Smooth muscle cell (in vitro differentiated cells): Measurements from ENCODE around the gene GDI2. TPM values are rescaled to one million over a fixed set of nuclear protein-coding genes. Genes with fewer than 3 reads are reported as not detected.

Experiments
- DNase-seq: peaks from one replicate; lab custom pipeline; 2025; ENCODE audit not compliant: unreplicated experiment; lab: John Stamatoyannopoulos, UW
- H2AFZ ChIP-seq: fragments of 200-600 bp; sonication (generic); 2 replicates; pipeline ENCODE4 v1.6.0; 2016; ENCODE audit warnings: antibody characterized with exemption, low read depth, mild to moderate bottlenecking
- H3F3A ChIP-seq: fragments of 200-600 bp; sonication (generic); 2 replicates; pipeline ENCODE4 v1.6.0; 2017; ENCODE audit warnings: antibody characterized with exemption, low read depth
- H3K27ac ChIP-seq: fragments of 200-600 bp; sonication (generic); 2 replicates; pipeline ENCODE4 v1.5.1; 2016; ENCODE audit warnings: low read depth, mild to moderate bottlenecking
- H3K27me3 ChIP-seq: fragments of 200-600 bp; sonication (generic); 2 replicates; pipeline ENCODE4 v1.6.1; 2016; ENCODE audit warnings: low read depth, mild to moderate bottlenecking
- H3K36me3 ChIP-seq: fragments of 200-600 bp; sonication (generic); 2 replicates; pipeline ENCODE4 v1.5.1; 2016; ENCODE audit warnings: low read depth
- H3K4me1 ChIP-seq: fragments of 200-600 bp; sonication (generic); 2 replicates; pipeline ENCODE4 v1.5.1; 2016; ENCODE audit warnings: low read depth
- H3K4me2 ChIP-seq: fragments of 200-600 bp; sonication (generic); 2 replicates; pipeline ENCODE4 v1.6.0; 2016; ENCODE audit warnings: mild to moderate bottlenecking
- H3K4me3 ChIP-seq: fragments of 200-600 bp; sonication (generic); 2 replicates; pipeline ENCODE4 v1.5.1; 2016; ENCODE audit warnings: mild to moderate bottlenecking
- H3K79me2 ChIP-seq: fragments of 200-600 bp; sonication (generic); 2 replicates; pipeline ENCODE4 v1.6.0; 2016; ENCODE audit warnings: low read depth, mild to moderate bottlenecking
- H3K9ac ChIP-seq: fragments of 200-600 bp; sonication (generic); 2 replicates; pipeline ENCODE4 v1.6.0; 2016; ENCODE audit warnings: low read depth
- H3K9me3 ChIP-seq: fragments of 200-600 bp; sonication (generic); replicated peaks from 2 replicates; pipeline ENCODE4 v1.5.1; 2016; ENCODE audit warnings: low read depth
- H4K20me1 ChIP-seq: fragments of 200-600 bp; sonication (generic); 2 replicates; pipeline ENCODE4 v1.6.0; 2016; ENCODE audit warnings: low read depth
- WGBS: methylation state at CpG from one replicate; pipeline ENCODE4 v1.1.7; 2016; ENCODE audit warnings: low lambda C conversion rate; 5-methylcytosine and 5-hydroxymethylcytosine counted together
- polyA plus RNA-seq: library from polyadenylated mRNA; unstranded; fragments of >200 nt; fragmentation: Nextera tagmentation; extraction: Ambion mirVana; gene quantifications from 2 replicates; pipeline ENCODE4 v1.2.1, GENCODE V29; 2016
- total RNA-seq: library from RNA; depleted of rRNA; stranded (reverse); fragments of >200 nt; gene quantifications from 2 replicates; pipeline ENCODE4 v1.2.3, GENCODE V29; 2014
- TF ChIP-seq, protein P1 (sequence below): fragments of 200-600 bp; sonication (generic); IDR thresholded peaks from 2 replicates; pipeline ENCODE4 v1.5.1; 2017; ENCODE audit warnings: borderline replicate concordance, mild to moderate bottlenecking, antibody characterized with exemption; ENCODE audit not compliant: insufficient read depth, poor library complexity, severe bottlenecking

Gene GDI2
- total and polyA plus RNA-seq, 2 experiments from 2014 or later = 186 to 334 TPM

DNA sequence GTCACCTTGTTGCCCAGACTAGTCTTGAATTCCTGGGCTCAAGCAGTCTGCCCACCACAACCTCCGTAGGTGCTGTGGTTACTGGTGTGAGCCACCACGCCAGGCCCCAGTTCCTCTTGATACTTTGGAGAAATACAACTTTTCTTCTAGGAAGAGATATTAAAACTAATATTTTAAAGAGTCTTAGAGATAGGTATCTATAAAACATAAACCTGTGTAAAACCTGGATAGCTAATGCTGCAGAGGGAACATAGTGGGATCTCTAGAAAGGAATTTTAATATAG, 4.8 kb upstream of the GDI2 start:
- TF ChIP-seq, protein P1, sequence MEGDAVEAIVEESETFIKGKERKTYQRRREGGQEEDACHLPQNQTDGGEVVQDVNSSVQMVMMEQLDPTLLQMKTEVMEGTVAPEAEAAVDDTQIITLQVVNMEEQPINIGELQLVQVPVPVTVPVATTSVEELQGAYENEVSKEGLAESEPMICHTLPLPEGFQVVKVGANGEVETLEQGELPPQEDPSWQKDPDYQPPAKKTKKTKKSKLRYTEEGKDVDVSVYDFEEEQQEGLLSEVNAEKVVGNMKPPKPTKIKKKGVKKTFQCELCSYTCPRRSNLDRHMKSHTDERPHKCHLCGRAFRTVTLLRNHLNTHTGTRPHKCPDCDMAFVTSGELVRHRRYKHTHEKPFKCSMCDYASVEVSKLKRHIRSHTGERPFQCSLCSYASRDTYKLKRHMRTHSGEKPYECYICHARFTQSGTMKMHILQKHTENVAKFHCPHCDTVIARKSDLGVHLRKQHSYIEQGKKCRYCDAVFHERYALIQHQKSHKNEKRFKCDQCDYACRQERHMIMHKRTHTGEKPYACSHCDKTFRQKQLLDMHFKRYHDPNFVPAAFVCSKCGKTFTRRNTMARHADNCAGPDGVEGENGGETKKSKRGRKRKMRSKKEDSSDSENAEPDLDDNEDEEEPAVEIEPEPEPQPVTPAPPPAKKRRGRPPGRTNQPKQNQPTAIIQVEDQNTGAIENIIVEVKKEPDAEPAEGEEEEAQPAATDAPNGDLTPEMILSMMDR = no peak
- no peak overlapping the region for H2AFZ ChIP-seq
- DNase-seq = no peak

DNA sequence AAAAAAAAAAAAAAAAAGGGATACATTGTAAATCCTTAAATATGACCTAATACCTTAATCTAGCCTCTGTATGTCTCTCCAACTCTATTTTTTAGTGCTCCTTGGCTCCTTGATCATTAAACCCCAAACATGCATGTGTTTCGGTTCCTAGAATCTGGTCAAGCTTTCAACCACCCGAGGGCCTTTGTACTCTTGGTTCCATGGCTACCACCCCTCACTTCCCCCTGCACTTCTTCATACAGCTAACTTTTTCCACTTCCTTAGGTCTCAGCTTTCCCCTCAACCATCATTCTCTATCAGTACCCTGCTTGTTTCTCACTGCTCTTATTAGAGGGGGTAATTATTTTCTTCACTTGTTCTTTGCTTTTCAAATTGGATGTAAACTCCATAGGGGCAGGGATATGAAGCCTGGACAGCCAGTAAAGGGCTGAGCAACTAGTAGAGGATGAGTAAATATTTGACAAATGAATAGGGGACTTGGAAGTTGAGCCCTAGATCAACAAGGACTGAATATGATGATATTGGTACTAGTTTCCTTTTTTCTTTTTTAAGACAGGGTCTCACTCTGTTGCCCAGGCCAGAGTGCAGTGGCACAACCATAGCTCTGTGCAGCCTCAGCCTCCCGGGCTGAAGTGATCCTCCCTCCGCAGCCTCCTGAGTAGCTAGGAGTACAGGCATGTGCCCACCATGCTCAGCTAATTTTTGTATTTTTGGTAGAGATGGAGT, 4.3 kb upstream of the GDI2 start:
- peaks cover 2% of the 10 kb centered on the region for H4K20me1 ChIP-seq
- no peaks in the 10 kb centered on the region for H3K36me3 ChIP-seq
- H2AFZ ChIP-seq = no peak overlapping the region
- H3K4me1 ChIP-seq = peaks cover 8% of the 10 kb centered on the region
- no peak overlapping the region for H3K4me2 ChIP-seq
- no peaks in the 10 kb centered on the region for H3K27me3 ChIP-seq
- TF ChIP-seq, protein P1 = no peak
- DNase-seq = no peak
- no peaks in the 10 kb centered on the region for H3K9me3 ChIP-seq
- 97% methylated on average over 4 of the region's 4 CpGs for WGBS
- H3K27ac ChIP-seq = no peak overlapping the region
- H3K4me3 ChIP-seq = no peak overlapping the region
- no peaks in the 10 kb centered on the region for H3F3A ChIP-seq
- H3K9ac ChIP-seq = no peak overlapping the region
- peaks cover 14% of the 10 kb centered on the region for H3K79me2 ChIP-seq

More for the DNA sequence above, 4.8 kb upstream of the GDI2 start:
- H3K79me2 ChIP-seq = peaks cover 9% of the 10 kb centered on the region
- no peak overlapping the region for H3K27ac ChIP-seq
- H4K20me1 ChIP-seq = no peaks in the 10 kb centered on the region
- no peaks in the 10 kb centered on the region for H3F3A ChIP-seq
- H3K4me3 ChIP-seq = no peak overlapping the region
- no peaks in the 10 kb centered on the region for H3K27me3 ChIP-seq
- WGBS = 98% methylated on average over 2 of the region's 2 CpGs
- H3K4me2 ChIP-seq = no peak overlapping the region
- no peaks in the 10 kb centered on the region for H3K9me3 ChIP-seq
- no peaks in the 10 kb centered on the region for H3K36me3 ChIP-seq
- peaks cover 8% of the 10 kb centered on the region for H3K4me1 ChIP-seq
- H3K9ac ChIP-seq = no peak overlapping the region

DNA sequence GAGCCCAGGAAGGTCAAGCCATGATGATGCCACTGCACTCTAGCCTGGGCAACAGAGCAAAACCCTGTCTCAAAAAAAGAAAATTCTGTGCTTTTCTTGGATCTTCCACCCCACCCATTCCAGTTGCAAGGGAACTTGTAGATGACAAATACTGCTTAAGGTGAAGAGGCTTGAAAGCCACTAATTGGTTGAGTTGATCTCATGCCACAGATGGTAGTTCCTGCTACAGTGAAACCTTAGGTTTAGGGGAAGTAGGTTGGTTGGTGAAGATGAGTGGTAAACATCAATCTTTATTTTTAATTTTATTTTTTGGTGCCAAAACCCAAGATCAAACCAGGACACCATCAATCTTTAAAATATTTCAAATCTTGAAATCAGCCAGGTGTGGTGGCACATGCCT, 2.9 kb upstream of the GDI2 start:
- peaks cover 15% of the 10 kb centered on the region for H4K20me1 ChIP-seq

More for the DNA sequence above, 2.9 kb upstream of the GDI2 start:
- TF ChIP-seq, protein P1 = no peak
- no peaks in the 10 kb centered on the region for H3K36me3 ChIP-seq
- no peak overlapping the region for H3K4me3 ChIP-seq
- no peak overlapping the region for H2AFZ ChIP-seq
- no peaks in the 10 kb centered on the region for H3K27me3 ChIP-seq
- H3K9ac ChIP-seq = no peak overlapping the region
- H3K9me3 ChIP-seq = no peaks in the 10 kb centered on the region
- peaks cover 27% of the 10 kb centered on the region for H3K79me2 ChIP-seq
- no peak overlapping the region for H3K27ac ChIP-seq
- peaks cover 10% of the 10 kb centered on the region for H3K4me1 ChIP-seq
- H3F3A ChIP-seq = no peaks in the 10 kb centered on the region
- H3K4me2 ChIP-seq = no peak overlapping the region
- no peak for DNase-seq
